Diencephalon (tissue), 1 donor: ENCODE results near the gene CFAP161. TPM values are rescaled to one million over a fixed set of nuclear protein-coding genes. Genes with fewer than 3 reads are reported as not detected.

Experiments used
- total RNA-seq: library from RNA; depleted of rRNA; stranded (reverse); fragments of >200 nt; gene quantifications from one replicate; pipeline ENCODE4 v1.2.3, GENCODE V29; 2014

CFAP161 gene, protein sequence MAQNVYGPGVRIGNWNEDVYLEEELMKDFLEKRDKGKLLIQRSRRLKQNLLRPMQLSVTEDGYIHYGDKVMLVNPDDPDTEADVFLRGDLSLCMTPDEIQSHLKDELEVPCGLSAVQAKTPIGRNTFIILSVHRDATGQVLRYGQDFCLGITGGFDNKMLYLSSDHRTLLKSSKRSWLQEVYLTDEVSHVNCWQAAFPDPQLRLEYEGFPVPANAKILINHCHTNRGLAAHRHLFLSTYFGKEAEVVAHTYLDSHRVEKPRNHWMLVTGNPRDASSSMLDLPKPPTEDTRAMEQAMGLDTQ
- total RNA-seq = 5.3 TPM

DNA sequence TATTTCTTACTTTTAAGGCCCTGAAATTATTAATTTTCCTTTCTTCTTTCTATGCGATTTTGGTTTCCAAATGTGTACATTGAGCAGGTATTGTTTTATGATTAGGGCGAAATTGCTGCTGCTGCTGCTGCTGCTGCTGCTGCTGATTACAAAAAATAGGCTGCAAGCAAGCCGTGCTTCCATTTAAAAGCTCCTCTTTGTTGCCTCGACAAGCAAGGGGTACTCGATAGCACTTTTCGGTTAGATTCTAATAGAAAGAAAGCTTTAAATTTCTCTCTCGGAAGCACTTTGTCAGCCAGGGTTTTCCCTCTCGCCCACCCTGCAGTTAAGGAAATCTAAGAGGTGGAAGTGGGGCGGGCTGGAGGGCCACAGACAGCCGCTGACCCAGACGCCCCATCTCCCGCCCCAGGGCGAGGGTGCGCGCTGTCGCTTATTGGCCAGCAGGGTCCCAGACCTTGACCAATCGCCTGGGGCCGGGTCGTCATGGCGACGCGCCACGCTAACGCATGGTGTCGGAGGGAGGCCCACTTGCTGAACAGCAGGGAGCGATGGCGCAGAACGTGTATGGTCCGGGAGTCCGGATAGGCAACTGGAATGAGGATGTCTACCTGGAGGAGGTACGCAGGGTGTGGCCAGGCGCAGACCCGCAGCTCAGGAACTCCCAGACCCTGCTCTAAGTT lies at the start of gene CFAP161:
TSS of gene CFAP161 (plus strand) at position 489 of the 680 bp plus-strand sequence. CDS start at position 549, 60 bp downstream.

DNA sequence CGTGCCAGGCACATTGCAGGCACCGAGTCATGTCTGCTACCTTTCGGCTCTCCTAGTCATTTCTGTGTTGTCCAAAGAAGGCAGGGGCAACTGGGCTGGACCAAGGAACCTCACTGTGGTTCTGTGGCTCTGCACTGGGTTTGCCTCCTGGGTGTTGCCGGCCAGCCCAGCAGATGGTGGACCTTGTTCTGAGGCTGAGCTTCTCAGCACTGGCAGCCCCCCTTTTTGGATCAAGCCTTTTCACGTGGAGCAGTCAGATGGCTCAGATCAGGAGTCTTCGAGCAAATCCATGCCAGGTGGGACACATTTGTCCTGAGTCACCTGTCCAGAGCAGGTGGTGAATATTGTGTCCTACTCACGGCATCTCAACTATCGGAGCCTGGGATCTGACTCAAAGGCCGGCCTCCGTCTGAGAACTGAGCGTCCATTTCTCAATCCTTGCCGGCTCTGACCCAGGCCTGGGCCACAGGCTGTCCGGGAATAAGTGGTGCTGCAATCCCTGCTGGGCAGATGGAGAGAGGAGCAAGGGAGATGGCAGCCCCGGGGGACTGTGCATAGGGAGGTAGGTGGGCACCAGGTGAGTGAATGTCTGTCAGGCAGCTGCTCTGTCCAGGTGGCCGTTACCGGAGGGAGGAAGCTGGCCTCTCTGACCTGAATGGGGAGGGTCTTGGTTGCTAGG lies 62.6 kb downstream of the CFAP161 start, which contains the start of gene IL16:
TSS of gene IL16 (plus strand) at position 304 of the 679 bp plus-strand sequence. CDS start 28,521 bp downstream, outside the sequence.

Other genes starting within 250 kb of the CFAP161 start
- 22.4 TPM for gene MESD, start 144.5 kb upstream of the CFAP161 start, total RNA-seq
- gene TLNRD1, start 133.3 kb upstream of the CFAP161 start, total RNA-seq = 8.1 TPM
- gene IL16, start 62.6 kb downstream of the CFAP161 start, total RNA-seq = 1.8 TPM
- gene STARD5, start 189.9 kb downstream of the CFAP161 start, total RNA-seq = 1.2 TPM
- 0.23 TPM for gene TMC3, start 239.9 kb downstream of the CFAP161 start, total RNA-seq